Natural killer cell (primary cell): ENCODE measurements around the gene FGD2. TPM values are rescaled to one million over a fixed set of nuclear protein-coding genes. Genes with fewer than 3 reads are reported as not detected.
A peak's percentile ranks its signal among the peaks of the same experiment; 100 is the strongest.
"Not testable (repeated sequence)": the region's sequence is repeated elsewhere in the genome, so short reads cannot be mapped to it uniquely, and the experiment has no call there.

Experiments used
- ATAC-seq, 3 donors: fragments of 150-1000 bp in 2 of 3; fragments of 200-7000 bp in 1 of 3; cut with Tn5 transposase; 1 replicate in 1 of 3; 2 replicates in 2 of 3; pipeline ENCODE4 v1.10.0; 2021; ENCODE audit warnings: mild to moderate bottlenecking in 2 of 3, moderate library complexity in 2 of 3
- DNase-seq, 2 donors: peaks; one replicate each; pipeline versions ENCODE4 v3.0.0 to v3.0.0-alpha.2; 2013 to 2021; ENCODE audit warnings: mixed read lengths in 1 of 2
- H3K27ac ChIP-seq: one replicate; pipeline ENCODE4 v1.5.1; 2013; ENCODE audit warnings: mild to moderate bottlenecking, low read length
- H3K27me3 ChIP-seq: one replicate; pipeline ENCODE4 v1.6.1; 2013; ENCODE audit warnings: low read length; ENCODE audit not compliant: control insufficient read depth, insufficient read depth
- H3K36me3 ChIP-seq: one replicate; pipeline ENCODE4 v1.6.1; 2013; ENCODE audit warnings: low read length; ENCODE audit not compliant: control insufficient read depth, insufficient read depth
- H3K4me1 ChIP-seq: one replicate; pipeline ENCODE4 v1.6.1; 2013; ENCODE audit warnings: low read length; ENCODE audit not compliant: control insufficient read depth, insufficient read depth
- H3K4me3 ChIP-seq: one replicate; pipeline ENCODE4 v1.5.1; 2013; ENCODE audit warnings: low read length
- H3K9me3 ChIP-seq: one replicate; pipeline ENCODE4 v1.6.1; 2013; ENCODE audit warnings: low read length; ENCODE audit not compliant: control insufficient read depth, insufficient read depth
- H3K27ac Mint-ChIP-seq, 2 donors: one replicate each; pipeline ENCODE4 v1.8.0; 2022; ENCODE audit warnings: mild to moderate bottlenecking in 2 of 2, mixed read lengths in 2 of 2, moderate library complexity in 1 of 2
- H3K27me3 Mint-ChIP-seq, 2 donors: one replicate each; pipeline ENCODE4 v1.8.0; 2022; ENCODE audit warnings: low read depth in 2 of 2, mixed read lengths in 2 of 2
- H3K36me3 Mint-ChIP-seq: one replicate; pipeline ENCODE4 v1.8.0; 2022; ENCODE audit warnings: mixed read lengths
- H3K4me1 Mint-ChIP-seq, 2 donors: one replicate each; pipeline ENCODE4 v1.8.0; 2022; ENCODE audit warnings: mixed read lengths in 2 of 2
- H3K4me3 Mint-ChIP-seq: one replicate; pipeline ENCODE4 v1.8.0; 2022; ENCODE audit warnings: mild to moderate bottlenecking, moderate library complexity, mixed read lengths
- H3K9me3 Mint-ChIP-seq, 2 donors: one replicate each; pipeline ENCODE4 v1.8.0; 2022; ENCODE audit warnings: mixed read lengths in 2 of 2
- WGBS: methylation state at CpG from one replicate; pipeline ENCODE4 v1.1.7; 2013; ENCODE audit warnings: missing lambda C conversion rate; ENCODE audit not compliant: insufficient coverage; 5-methylcytosine and 5-hydroxymethylcytosine counted together
- intact Hi-C: fragments of 100-400 bp; cut with micrococcal nuclease; formaldehyde crosslinking; loops from one replicate; pipeline ENCODE4 v1.14.2; 2022
- total RNA-seq, 4 donors: library from RNA; stranded (reverse); fragments of 120-200 nt in 1 of 4; gene quantifications; one replicate each; pipeline versions ENCODE4 v1.2.3 to v1.2.4, GENCODE V29; 2013 to 2022
- TF ChIP-seq, protein P1 (sequence below): fragments of 200-600 bp; IDR thresholded peaks from one replicate; pipeline ENCODE4 v1.8.0; 2022; ENCODE audit warnings: antibody characterized with exemption

The FGD2 gene
- total RNA-seq, 3 donors from 2014 or later (not counting 1 experiment from before 2014, with no cell fraction given) = 6.3 to 22.3 (median 14.1) TPM

DNA sequence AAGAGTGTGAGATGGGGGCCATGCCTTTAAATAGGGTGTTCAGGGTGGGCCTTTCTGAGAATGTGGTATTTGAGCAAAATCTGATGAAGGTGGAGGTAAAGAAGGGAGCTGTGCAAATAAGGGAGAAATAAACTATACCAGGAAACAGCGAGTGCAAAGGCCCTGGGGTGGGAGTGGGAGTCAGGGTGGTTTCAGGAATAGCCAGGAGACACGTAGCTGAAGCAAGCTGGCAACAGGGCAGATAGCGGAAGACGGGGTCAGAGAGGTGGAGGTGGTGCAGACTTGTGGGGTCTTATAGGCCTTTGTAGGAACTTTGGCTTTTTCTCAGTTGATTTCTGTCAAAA lies 51.6 kb downstream of the FGD2 start:
- 98% methylated on average over 4 of the region's 4 CpGs for WGBS
- Histone ChIP-seq H3K4me1 (peaks cover 8% of the 10 kb centered on the region), H3K27ac (no peak overlapping the region), H3K4me3 (no peak overlapping the region), H3K27me3 (no peaks in the 10 kb centered on the region), H3K9me3 (no peaks in the 10 kb centered on the region), H3K36me3 (no peaks in the 10 kb centered on the region)
- H3K4me1 Mint-ChIP-seq = peaks cover 8 to 14% of the 10 kb centered on the region in 2 donors
- H3K36me3 Mint-ChIP-seq = no peaks in the 10 kb centered on the region
- H3K9me3 Mint-ChIP-seq = no peaks in the 10 kb centered on the region
- no peaks in the 10 kb centered on the region for H3K27me3 Mint-ChIP-seq
- H3K27ac Mint-ChIP-seq = no peak overlapping the region
- ATAC-seq (no peak), DNase-seq (no peak)
- TF ChIP-seq, protein P1, sequence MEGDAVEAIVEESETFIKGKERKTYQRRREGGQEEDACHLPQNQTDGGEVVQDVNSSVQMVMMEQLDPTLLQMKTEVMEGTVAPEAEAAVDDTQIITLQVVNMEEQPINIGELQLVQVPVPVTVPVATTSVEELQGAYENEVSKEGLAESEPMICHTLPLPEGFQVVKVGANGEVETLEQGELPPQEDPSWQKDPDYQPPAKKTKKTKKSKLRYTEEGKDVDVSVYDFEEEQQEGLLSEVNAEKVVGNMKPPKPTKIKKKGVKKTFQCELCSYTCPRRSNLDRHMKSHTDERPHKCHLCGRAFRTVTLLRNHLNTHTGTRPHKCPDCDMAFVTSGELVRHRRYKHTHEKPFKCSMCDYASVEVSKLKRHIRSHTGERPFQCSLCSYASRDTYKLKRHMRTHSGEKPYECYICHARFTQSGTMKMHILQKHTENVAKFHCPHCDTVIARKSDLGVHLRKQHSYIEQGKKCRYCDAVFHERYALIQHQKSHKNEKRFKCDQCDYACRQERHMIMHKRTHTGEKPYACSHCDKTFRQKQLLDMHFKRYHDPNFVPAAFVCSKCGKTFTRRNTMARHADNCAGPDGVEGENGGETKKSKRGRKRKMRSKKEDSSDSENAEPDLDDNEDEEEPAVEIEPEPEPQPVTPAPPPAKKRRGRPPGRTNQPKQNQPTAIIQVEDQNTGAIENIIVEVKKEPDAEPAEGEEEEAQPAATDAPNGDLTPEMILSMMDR = no peak
- intact Hi-C loops = no loop called here
- no peak overlapping the region for H3K4me3 Mint-ChIP-seq

DNA sequence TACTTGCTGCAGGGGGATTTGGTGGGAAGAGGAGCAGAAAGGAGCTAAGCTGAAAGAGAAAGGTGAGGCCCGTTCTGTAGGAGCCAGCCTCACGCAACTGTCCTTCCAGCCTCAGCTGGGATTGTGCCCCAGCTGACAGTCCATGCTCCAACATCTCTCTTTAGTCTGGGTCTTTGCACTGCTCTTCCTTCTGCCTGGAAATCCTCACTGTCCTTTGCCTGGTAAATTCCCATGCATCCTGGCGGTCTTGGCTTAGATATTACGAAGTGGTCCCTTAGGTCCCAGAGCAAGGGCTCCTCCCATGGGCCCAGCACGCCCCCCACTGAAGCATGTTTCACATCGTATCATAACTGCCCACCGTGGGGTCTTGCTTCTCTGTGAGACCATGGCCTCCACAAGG lies 52.2 kb downstream of the FGD2 start:
- intact Hi-C loops = no loop called here
- Mint-ChIP-seq H3K27ac (peak overlapping the region in 1 of 2 donors; percentile 59), H3K9me3 (no peaks in the 10 kb centered on the region), H3K36me3 (no peaks in the 10 kb centered on the region), H3K27me3 (no peaks in the 10 kb centered on the region), H3K4me1 (peaks cover 8 to 11% of the 10 kb centered on the region in 2 donors), H3K4me3 (no peak overlapping the region)
- WGBS = 94% methylated on average over 7 of the region's 7 CpGs
- no peaks in the 10 kb centered on the region for H3K27me3 ChIP-seq
- TF ChIP-seq, protein P1 = no peak
- no peak overlapping the region for H3K27ac ChIP-seq
- peaks cover 3% of the 10 kb centered on the region for H3K4me1 ChIP-seq
- no peak for ATAC-seq
- no peaks in the 10 kb centered on the region for H3K9me3 ChIP-seq
- H3K36me3 ChIP-seq = no peaks in the 10 kb centered on the region
- H3K4me3 ChIP-seq = no peak overlapping the region
- DNase-seq = no peak

DNA sequence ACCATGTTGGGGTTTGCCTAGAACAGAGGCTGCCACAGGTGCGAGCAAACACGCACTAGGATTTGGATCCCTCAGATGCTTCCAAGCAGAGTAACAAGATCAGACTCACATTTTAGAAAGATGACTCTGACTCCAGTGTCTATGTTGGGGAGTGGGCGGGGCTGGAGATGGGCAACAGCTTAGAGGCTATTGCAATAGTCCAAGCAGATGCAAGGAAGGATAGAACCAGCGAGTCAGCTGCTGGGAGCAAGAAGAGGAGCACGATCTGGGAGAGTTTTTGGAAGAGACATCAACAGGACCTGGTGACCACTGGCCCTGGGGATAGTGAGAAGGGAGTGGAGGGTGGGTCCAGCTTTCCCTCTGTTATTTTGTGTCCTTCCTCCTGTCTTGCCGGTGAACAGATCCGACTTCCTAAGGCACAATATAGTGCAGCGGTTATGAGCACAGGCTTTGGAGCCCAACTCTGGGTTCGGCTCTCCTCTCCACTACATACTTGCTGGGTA lies 52.7 kb downstream of the FGD2 start:
- TF ChIP-seq, protein P1 = no peak
- Mint-ChIP-seq H3K36me3 (no peaks in the 10 kb centered on the region), H3K27me3 (no peaks in the 10 kb centered on the region), H3K4me3 (no peak overlapping the region), H3K27ac (peak overlapping the region in 1 of 2 donors; percentile 59), H3K4me1 (peaks cover 8 to 11% of the 10 kb centered on the region in 2 donors), H3K9me3 (no peaks in the 10 kb centered on the region)
- Histone ChIP-seq H3K27me3 (no peaks in the 10 kb centered on the region), H3K27ac (no peak overlapping the region), H3K9me3 (no peaks in the 10 kb centered on the region), H3K4me3 (no peak overlapping the region), H3K36me3 (no peaks in the 10 kb centered on the region), H3K4me1 (peaks cover 3% of the 10 kb centered on the region)
- intact Hi-C loops = no loop called here
- no peak for ATAC-seq
- no peak for DNase-seq
- WGBS = 95% methylated on average over 9 of the region's 9 CpGs

DNA sequence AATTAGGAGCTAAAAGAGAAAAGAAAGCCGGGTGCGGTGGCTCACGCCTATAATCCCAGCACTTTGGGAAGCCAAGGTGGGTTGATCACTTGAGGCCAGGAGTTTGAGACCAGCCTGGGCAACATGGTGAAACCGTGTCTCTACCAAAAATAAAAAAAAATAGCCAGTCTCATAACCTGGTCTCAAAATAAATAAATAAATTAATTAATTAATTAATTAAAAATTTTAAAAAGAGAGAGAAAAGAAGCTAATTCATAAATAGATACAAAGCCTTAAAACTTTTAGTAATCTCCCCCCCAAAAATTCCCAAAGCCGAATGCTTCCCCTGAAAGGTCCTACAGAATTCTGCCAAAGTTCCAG lies 53.5 kb downstream of the FGD2 start:
- H3K36me3 ChIP-seq, H3K4me1 ChIP-seq, ATAC-seq, intact Hi-C loops, H3K4me3 Mint-ChIP-seq, H3K27ac Mint-ChIP-seq, H3K27ac ChIP-seq, H3K27me3 Mint-ChIP-seq, H3K4me3 ChIP-seq, H3K9me3 Mint-ChIP-seq, H3K36me3 Mint-ChIP-seq, H3K27me3 ChIP-seq, DNase-seq, H3K9me3 ChIP-seq: not testable (repeated sequence)
- 96% methylated on average over 4 of the region's 5 CpGs for WGBS
- H3K4me1 Mint-ChIP-seq = peaks cover 8 to 11% of the 10 kb centered on the region in 2 donors
